Measurements from ENCODE around the gene ZNF609.

DNA sequence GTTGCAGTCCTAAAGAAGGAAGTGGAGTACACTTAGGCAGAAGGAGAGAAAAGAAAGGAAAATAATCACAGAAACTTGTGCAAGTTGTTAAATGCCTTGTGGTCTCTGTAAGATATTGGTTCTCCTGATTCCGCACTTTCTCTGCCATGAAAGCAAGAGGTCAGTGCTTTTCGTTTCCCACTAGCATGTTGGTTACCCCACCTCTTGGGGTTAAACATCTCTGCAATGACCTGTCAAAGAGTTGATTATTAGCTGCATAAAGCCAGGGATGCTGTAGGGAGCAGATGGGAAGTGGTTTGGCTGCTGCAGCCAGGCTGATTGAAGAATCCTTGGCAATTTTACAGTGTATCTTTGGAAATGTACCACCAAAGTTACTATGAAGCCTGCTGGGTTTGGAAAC is 33.3 kb downstream of the ZNF609 start:
- TF ChIP-seq, protein P1, sequence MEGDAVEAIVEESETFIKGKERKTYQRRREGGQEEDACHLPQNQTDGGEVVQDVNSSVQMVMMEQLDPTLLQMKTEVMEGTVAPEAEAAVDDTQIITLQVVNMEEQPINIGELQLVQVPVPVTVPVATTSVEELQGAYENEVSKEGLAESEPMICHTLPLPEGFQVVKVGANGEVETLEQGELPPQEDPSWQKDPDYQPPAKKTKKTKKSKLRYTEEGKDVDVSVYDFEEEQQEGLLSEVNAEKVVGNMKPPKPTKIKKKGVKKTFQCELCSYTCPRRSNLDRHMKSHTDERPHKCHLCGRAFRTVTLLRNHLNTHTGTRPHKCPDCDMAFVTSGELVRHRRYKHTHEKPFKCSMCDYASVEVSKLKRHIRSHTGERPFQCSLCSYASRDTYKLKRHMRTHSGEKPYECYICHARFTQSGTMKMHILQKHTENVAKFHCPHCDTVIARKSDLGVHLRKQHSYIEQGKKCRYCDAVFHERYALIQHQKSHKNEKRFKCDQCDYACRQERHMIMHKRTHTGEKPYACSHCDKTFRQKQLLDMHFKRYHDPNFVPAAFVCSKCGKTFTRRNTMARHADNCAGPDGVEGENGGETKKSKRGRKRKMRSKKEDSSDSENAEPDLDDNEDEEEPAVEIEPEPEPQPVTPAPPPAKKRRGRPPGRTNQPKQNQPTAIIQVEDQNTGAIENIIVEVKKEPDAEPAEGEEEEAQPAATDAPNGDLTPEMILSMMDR (IDR thresholded peaks at IDR 0.05 in 4 of 5, conservative IDR thresholded peaks at IDR 0.05 in 1 of 5) = no peak
- TF ChIP-seq POLR2A (IDR thresholded peaks at IDR 0.05) = no peak

Measured in gastrocnemius medialis (tissue), 4 donors.